Measurements from ENCODE around the gene SSTR5.

DNA sequence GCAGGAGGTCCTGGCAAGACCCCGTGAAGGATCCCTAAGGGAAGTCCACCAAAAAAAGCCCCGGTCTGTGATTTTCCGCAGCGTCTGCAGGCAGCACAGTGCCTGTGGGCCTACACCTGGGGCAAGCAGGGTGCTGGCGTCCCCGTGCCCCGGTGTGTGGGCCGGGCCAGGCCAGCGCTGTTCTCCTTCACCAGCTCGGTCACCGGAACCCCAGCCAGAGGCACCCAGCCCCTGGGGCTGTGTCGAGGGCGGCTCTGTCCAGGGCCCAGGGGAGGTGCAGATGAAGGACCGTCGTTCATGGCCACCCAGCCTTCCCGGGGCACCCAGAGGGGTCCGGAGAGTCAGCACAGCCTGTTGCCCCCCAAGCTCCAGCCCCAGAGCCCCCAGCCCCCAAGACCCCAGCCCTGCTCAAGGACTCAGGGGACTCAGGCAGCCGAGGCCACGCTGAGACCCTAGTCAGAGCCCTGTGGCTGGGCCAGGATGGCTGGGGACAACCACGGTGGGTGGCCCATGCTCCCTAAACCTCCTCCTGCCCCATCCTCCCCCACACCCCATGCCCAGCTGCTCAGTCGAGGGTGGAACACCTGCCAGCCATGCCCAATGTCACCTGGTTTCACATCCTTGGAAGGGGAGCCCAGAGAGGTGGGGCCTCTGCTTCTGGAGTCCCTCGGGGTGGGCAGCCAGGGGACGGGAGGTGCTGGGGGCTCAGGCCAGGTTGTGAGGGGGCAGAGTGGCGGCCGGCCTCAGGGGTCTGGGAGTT lies 29.2 kb downstream of the SSTR5 start:
- TF ChIP-seq, protein P1, sequence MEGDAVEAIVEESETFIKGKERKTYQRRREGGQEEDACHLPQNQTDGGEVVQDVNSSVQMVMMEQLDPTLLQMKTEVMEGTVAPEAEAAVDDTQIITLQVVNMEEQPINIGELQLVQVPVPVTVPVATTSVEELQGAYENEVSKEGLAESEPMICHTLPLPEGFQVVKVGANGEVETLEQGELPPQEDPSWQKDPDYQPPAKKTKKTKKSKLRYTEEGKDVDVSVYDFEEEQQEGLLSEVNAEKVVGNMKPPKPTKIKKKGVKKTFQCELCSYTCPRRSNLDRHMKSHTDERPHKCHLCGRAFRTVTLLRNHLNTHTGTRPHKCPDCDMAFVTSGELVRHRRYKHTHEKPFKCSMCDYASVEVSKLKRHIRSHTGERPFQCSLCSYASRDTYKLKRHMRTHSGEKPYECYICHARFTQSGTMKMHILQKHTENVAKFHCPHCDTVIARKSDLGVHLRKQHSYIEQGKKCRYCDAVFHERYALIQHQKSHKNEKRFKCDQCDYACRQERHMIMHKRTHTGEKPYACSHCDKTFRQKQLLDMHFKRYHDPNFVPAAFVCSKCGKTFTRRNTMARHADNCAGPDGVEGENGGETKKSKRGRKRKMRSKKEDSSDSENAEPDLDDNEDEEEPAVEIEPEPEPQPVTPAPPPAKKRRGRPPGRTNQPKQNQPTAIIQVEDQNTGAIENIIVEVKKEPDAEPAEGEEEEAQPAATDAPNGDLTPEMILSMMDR (IDR thresholded peaks at IDR 0.05; ENCODE audit: low read depth, low read length), result no peak
- TF ChIP-seq MYC (IDR thresholded peaks at IDR 0.05; ENCODE audit: low read depth, low read length), result no peak
